Upper lobe of left lung (tissue), 6 donors: ENCODE data around the gene CLDN2. TPM values are rescaled to one million over a fixed set of nuclear protein-coding genes. Genes with fewer than 3 reads are reported as not detected.

ENCODE experiments used
- ATAC-seq, 2 donors: fragments of 200-7000 bp; cut with Tn5 transposase; one replicate each; pipeline ENCODE4 v1.9.1; 2022; ENCODE audit warnings: mild to moderate bottlenecking in 2 of 2, moderate library complexity in 2 of 2; ENCODE audit not compliant: low FRiP score in 2 of 2
- DNase-seq, 2 donors: peaks; one replicate each; pipeline ENCODE4 v3.0.0-alpha.2; 2019 to 2020
- H3K27ac ChIP-seq, 4 donors: fragments of 200-600 bp; sonication (generic); one replicate each; pipeline ENCODE4 v1.5.1; 2016 to 2019
- H3K27me3 ChIP-seq, 4 donors: fragments of 200-600 bp; sonication (generic); one replicate each; pipeline ENCODE4 v1.5.1; 2017 to 2019
- H3K36me3 ChIP-seq, 4 donors: fragments of 200-600 bp; sonication (generic); one replicate each; pipeline ENCODE4 v1.5.1; 2016 to 2019
- H3K4me1 ChIP-seq, 4 donors: fragments of 200-600 bp; sonication (generic); one replicate each; pipeline ENCODE4 v1.5.1; 2018 to 2019
- H3K4me3 ChIP-seq, 4 donors: fragments of 200-600 bp; sonication (generic); one replicate each; pipeline ENCODE4 v1.5.1; 2017 to 2019; ENCODE audit warnings: mild to moderate bottlenecking in 2 of 4, moderate library complexity in 1 of 4
- H3K9me3 ChIP-seq, 4 donors: fragments of 200-600 bp; sonication (generic); one replicate each; pipeline ENCODE4 v1.5.1; 2018 to 2019
- EP300 ChIP-seq, 4 donors: sonication (generic); formaldehyde crosslinking; IDR thresholded peaks; one replicate each; pipeline ENCODE4 v1.5.1; 2017; ENCODE audit warnings: antibody characterized with exemption in 4 of 4, control low read depth in 2 of 4
- POLR2A ChIP-seq, 4 donors: fragments of 450-650 bp; IDR thresholded peaks; one replicate each; pipeline ENCODE4 v1.5.1; 2016 to 2017; ENCODE audit warnings: antibody characterized with exemption in 4 of 4, mild to moderate bottlenecking in 2 of 4
- POLR2AphosphoS5 ChIP-seq, 2 donors: sonication (generic); formaldehyde crosslinking; IDR thresholded peaks; one replicate each; pipeline ENCODE4 v1.5.1; 2017; ENCODE audit warnings: antibody characterized with exemption in 2 of 2
- WGBS, 2 donors: methylation state at CpG; one replicate each; pipeline ENCODE4 v1.1.5; 2017 to 2018; 5-methylcytosine and 5-hydroxymethylcytosine counted together
- total RNA-seq, 6 donors: library from RNA; depleted of rRNA in 4 of 6; stranded (reverse); fragments of >200 nt in 4 of 6; gene quantifications; one replicate each; pipeline versions ENCODE4 v1.1.0 to v1.2.1, GENCODE V29; 2016 to 2021
- TF ChIP-seq, protein P1 (sequence below), 6 experiments: fragments of 450-650 bp in 4 of 6; fragments of 200-600 bp in 2 of 6; sonication (generic) in 2 of 6; IDR thresholded peaks; one replicate each; pipeline ENCODE4 v1.5.1; 2016 to 2019; ENCODE audit warnings: antibody characterized with exemption in 6 of 6
- donor health status: DM: no; HTN: no; CAD: no; lungs with moderate emphysema.
- donor health status: DM: no; HTN: yes; CAD: no; lungs with severe emphysema.

The CLDN2 gene
- total RNA-seq, 6 donors from 2014 or later: 0.20 to 1.0 (median 0.64) TPM; not detected in 2

- Histone ChIP-seq H3K4me1 (no peaks in the 10 kb centered on the region), H3K9me3 (no peaks in the 10 kb centered on the region), H3K36me3 (peaks cover 0 to 13% (median 0%) of the 10 kb centered on the region in 4 donors), H3K27me3 (no peaks in the 10 kb centered on the region), H3K4me3 (no peak overlapping the region), H3K27ac (no peak overlapping the region)
- 84 to 85% methylated on average over 3 of the region's 3 CpGs for WGBS, 2 donors
- ATAC-seq (no peak), DNase-seq (no peak)
- TF ChIP-seq, protein P1, sequence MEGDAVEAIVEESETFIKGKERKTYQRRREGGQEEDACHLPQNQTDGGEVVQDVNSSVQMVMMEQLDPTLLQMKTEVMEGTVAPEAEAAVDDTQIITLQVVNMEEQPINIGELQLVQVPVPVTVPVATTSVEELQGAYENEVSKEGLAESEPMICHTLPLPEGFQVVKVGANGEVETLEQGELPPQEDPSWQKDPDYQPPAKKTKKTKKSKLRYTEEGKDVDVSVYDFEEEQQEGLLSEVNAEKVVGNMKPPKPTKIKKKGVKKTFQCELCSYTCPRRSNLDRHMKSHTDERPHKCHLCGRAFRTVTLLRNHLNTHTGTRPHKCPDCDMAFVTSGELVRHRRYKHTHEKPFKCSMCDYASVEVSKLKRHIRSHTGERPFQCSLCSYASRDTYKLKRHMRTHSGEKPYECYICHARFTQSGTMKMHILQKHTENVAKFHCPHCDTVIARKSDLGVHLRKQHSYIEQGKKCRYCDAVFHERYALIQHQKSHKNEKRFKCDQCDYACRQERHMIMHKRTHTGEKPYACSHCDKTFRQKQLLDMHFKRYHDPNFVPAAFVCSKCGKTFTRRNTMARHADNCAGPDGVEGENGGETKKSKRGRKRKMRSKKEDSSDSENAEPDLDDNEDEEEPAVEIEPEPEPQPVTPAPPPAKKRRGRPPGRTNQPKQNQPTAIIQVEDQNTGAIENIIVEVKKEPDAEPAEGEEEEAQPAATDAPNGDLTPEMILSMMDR (IDR thresholded peaks at IDR 0.05): no peak
- no peak for TF ChIP-seq EP300 (IDR thresholded peaks at IDR 0.05)
These were observed 26.3 kb downstream of the CLDN2 start for GRCh38 chrX:106946464-106946863.

- no peak for ATAC-seq
- Histone ChIP-seq H3K36me3 (no peaks in the 10 kb centered on the region), H3K9me3 (no peaks in the 10 kb centered on the region), H3K27me3 (no peaks in the 10 kb centered on the region), H3K4me3 (no peak overlapping the region), H3K4me1 (no peaks in the 10 kb centered on the region), H3K27ac (no peak overlapping the region)
- TF ChIP-seq, protein P1 (IDR thresholded peaks at IDR 0.05): no peak
- no peak for TF ChIP-seq EP300 (IDR thresholded peaks at IDR 0.05)
- no peak for TF ChIP-seq POLR2AphosphoS5 (IDR thresholded peaks at IDR 0.05)
- TF ChIP-seq POLR2A (IDR thresholded peaks at IDR 0.05): no peak
- no peak for DNase-seq
- WGBS, 2 donors: 88 to 98% methylated on average over 3 of the region's 3 CpGs
These were observed 28.4 kb downstream of the CLDN2 start for GRCh38 chrX:106948641-106949040.

GRCh38 chrX:106949366-106949765, 29.2 kb downstream of the CLDN2 start:
- no peaks in the 10 kb centered on the region for H3K4me1 ChIP-seq
- ATAC-seq (no peak), DNase-seq (no peak)
- WGBS, 2 donors: 56 to 88% methylated on average over 1 of the region's 1 CpG
- no peaks in the 10 kb centered on the region for H3K36me3 ChIP-seq
- no peak overlapping the region for H3K27ac ChIP-seq
- TF ChIP-seq POLR2A (IDR thresholded peaks at IDR 0.05): no peak
- TF ChIP-seq, protein P1 (IDR thresholded peaks at IDR 0.05): no peak
- H3K27me3 ChIP-seq: no peaks in the 10 kb centered on the region
- no peaks in the 10 kb centered on the region for H3K9me3 ChIP-seq
- H3K4me3 ChIP-seq: no peak overlapping the region

DNA sequence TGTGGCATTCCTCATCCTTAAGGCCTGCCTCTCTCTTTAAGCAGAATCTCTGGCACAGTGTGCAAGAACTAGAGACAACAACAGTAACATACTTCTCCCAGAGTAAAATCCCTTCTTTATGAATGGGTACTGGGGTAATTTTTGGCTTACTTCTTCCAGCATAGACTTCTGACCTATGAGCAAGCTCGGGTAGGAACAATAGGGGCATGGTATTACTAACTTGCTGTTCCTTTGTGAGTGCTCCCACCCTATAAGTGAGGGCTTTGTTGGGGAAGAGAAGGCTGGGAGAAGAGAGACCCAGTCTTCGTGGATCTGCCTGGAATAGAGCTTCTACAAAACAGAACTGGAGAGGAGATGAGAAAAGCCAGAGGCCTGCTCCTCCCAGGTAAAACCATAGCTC, 30.2 kb downstream of the CLDN2 start:
- 59% methylated on average over 2 of the region's 2 CpGs; no CpG with 5 or more reads in 1 of the 2 donors for WGBS, 2 donors
- no peak for ATAC-seq

DNA sequence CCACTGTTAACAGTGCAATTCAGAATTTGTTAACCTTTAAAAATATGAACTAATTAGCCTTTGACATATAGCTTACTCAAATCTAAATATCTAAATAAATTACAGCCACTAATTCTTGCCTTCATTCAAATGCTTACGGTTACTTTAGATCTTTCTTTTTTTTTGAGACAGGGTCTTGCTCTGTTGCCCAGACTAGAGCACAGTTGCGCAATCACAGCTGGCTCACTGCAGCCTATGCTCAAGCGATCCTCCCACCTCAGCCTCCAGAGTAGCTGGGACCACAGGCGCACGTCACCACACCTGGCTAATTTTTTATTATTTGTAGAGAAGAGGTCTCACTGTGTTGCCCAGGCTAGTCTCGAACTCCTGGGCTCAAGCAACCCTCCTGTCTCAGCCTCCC, 31.0 kb downstream of the CLDN2 start:
- TF ChIP-seq, protein P1 (IDR thresholded peaks at IDR 0.05): no peak
- TF ChIP-seq POLR2A (IDR thresholded peaks at IDR 0.05) (no peak), POLR2AphosphoS5 (IDR thresholded peaks at IDR 0.05) (no peak), EP300 (IDR thresholded peaks at IDR 0.05) (no peak)
- Histone ChIP-seq H3K9me3 (no peaks in the 10 kb centered on the region), H3K27ac (no peak overlapping the region), H3K4me3 (no peak overlapping the region), H3K36me3 (peaks cover 0 to 3% (median 0%) of the 10 kb centered on the region in 4 donors), H3K4me1 (no peaks in the 10 kb centered on the region), H3K27me3 (no peaks in the 10 kb centered on the region)
- ATAC-seq (no peak), DNase-seq (no peak)
- WGBS, 2 donors: 89 to 98% methylated on average over 6 of the region's 6 CpGs

More for the DNA sequence above, 30.2 kb downstream of the CLDN2 start:
- H3K36me3 ChIP-seq: no peaks in the 10 kb centered on the region
- TF ChIP-seq POLR2A (IDR thresholded peaks at IDR 0.05) (no peak), EP300 (IDR thresholded peaks at IDR 0.05) (no peak), POLR2AphosphoS5 (IDR thresholded peaks at IDR 0.05) (no peak)
- TF ChIP-seq, protein P1 (IDR thresholded peaks at IDR 0.05): no peak
- H3K4me1 ChIP-seq: no peaks in the 10 kb centered on the region
- no peak for DNase-seq
- no peak overlapping the region for H3K27ac ChIP-seq
- H3K9me3 ChIP-seq: no peaks in the 10 kb centered on the region
- no peaks in the 10 kb centered on the region for H3K27me3 ChIP-seq
- no peak overlapping the region for H3K4me3 ChIP-seq
